Measurements from ENCODE around the gene ERO1B.
"Not testable (repeated sequence)": the region's sequence is repeated elsewhere in the genome, so short reads cannot be mapped to it uniquely, and the experiment has no call there.

DNA sequence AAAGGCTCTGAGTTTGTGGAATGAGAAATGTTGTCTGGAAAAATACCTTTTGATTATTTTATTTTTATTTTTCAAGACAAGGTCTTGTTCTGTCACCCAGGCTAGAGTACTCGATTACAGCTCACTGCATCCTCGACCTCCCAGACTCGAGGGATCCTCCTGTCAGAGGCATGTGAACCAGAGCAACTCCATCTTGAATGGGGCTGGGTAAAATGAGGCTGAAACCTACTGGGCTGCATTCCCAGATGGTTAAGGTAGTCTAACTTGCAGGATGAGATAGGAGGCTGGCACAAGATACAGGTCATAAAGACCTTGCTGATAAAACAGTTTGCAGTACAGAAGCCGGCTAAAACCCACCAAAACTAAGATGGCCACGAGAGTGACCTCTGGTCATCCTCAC, 32.3 kb upstream of the ERO1B start:
- TF ChIP-seq, protein P1, sequence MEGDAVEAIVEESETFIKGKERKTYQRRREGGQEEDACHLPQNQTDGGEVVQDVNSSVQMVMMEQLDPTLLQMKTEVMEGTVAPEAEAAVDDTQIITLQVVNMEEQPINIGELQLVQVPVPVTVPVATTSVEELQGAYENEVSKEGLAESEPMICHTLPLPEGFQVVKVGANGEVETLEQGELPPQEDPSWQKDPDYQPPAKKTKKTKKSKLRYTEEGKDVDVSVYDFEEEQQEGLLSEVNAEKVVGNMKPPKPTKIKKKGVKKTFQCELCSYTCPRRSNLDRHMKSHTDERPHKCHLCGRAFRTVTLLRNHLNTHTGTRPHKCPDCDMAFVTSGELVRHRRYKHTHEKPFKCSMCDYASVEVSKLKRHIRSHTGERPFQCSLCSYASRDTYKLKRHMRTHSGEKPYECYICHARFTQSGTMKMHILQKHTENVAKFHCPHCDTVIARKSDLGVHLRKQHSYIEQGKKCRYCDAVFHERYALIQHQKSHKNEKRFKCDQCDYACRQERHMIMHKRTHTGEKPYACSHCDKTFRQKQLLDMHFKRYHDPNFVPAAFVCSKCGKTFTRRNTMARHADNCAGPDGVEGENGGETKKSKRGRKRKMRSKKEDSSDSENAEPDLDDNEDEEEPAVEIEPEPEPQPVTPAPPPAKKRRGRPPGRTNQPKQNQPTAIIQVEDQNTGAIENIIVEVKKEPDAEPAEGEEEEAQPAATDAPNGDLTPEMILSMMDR (IDR thresholded peaks at IDR 0.05), result not testable (repeated sequence)
- TF ChIP-seq POLR2A (IDR thresholded peaks at IDR 0.05), result not testable (repeated sequence)
